SK-N-SH (cell line): ENCODE results near the gene BAIAP2.

Experiments used
- CHD2 ChIP-seq: fragments of 150-350 bp; IDR thresholded peaks from 2 replicates; pipeline ENCODE4 v1.6.1; 2018; ENCODE audit warnings: low read length; ENCODE audit not compliant: partially characterized antibody
- FOXM1 ChIP-seq: IDR thresholded peaks from 2 replicates; pipeline ENCODE4 v1.4.0; 2012; ENCODE audit warnings: low read depth, mild to moderate bottlenecking
- GABPA ChIP-seq: IDR thresholded peaks from 2 replicates; pipeline ENCODE4 v1.4.0; 2012; ENCODE audit warnings: low read depth, mild to moderate bottlenecking
- TAF1 ChIP-seq: IDR thresholded peaks from 2 replicates; pipeline ENCODE4 v1.6.1; 2012; ENCODE audit warnings: low read depth, mild to moderate bottlenecking, low read length, moderate library complexity, borderline replicate concordance
- TF ChIP-seq, protein P1 (sequence below): fragments of 200-600 bp; sonication (generic); IDR thresholded peaks from 2 replicates; pipeline ENCODE4 v1.6.1; 2017; ENCODE audit warnings: antibody characterized with exemption, mild to moderate bottlenecking, moderate library complexity

- TF ChIP-seq FOXM1 (no peak), CHD2 (no peak), GABPA (no peak), TAF1 (no peak)
- TF ChIP-seq, protein P1, sequence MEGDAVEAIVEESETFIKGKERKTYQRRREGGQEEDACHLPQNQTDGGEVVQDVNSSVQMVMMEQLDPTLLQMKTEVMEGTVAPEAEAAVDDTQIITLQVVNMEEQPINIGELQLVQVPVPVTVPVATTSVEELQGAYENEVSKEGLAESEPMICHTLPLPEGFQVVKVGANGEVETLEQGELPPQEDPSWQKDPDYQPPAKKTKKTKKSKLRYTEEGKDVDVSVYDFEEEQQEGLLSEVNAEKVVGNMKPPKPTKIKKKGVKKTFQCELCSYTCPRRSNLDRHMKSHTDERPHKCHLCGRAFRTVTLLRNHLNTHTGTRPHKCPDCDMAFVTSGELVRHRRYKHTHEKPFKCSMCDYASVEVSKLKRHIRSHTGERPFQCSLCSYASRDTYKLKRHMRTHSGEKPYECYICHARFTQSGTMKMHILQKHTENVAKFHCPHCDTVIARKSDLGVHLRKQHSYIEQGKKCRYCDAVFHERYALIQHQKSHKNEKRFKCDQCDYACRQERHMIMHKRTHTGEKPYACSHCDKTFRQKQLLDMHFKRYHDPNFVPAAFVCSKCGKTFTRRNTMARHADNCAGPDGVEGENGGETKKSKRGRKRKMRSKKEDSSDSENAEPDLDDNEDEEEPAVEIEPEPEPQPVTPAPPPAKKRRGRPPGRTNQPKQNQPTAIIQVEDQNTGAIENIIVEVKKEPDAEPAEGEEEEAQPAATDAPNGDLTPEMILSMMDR = no peak
Observed at GRCh38 chr17:81011951-81012350, 23.0 kb upstream of the BAIAP2 start.
